ENCODE data around the gene LRTM2.

- TF ChIP-seq CTCF (IDR thresholded peaks at IDR 0.05) (no peak), POLR2A (IDR thresholded peaks at IDR 0.05) (no peak)
Measured at GRCh38 chr12:1808036-1808797, 12.1 kb upstream of the LRTM2 start.
